Stimulated activated CD8-positive, alpha-beta memory T cell treated with anti-CD3 and anti-CD28 coated beads, Interleukin-7, amount 100 ng/mL, for 48 hours (primary cell): ENCODE measurements around the gene PACSIN1.

Experiments used
- DNase-seq, 2 donors: peaks; one replicate each; pipeline ENCODE4 v3.0.0-alpha.2; 2020; ENCODE audit warnings: low read depth in 1 of 2; ENCODE audit errors: extremely low read depth in 1 of 2

Gene PACSIN1

DNA sequence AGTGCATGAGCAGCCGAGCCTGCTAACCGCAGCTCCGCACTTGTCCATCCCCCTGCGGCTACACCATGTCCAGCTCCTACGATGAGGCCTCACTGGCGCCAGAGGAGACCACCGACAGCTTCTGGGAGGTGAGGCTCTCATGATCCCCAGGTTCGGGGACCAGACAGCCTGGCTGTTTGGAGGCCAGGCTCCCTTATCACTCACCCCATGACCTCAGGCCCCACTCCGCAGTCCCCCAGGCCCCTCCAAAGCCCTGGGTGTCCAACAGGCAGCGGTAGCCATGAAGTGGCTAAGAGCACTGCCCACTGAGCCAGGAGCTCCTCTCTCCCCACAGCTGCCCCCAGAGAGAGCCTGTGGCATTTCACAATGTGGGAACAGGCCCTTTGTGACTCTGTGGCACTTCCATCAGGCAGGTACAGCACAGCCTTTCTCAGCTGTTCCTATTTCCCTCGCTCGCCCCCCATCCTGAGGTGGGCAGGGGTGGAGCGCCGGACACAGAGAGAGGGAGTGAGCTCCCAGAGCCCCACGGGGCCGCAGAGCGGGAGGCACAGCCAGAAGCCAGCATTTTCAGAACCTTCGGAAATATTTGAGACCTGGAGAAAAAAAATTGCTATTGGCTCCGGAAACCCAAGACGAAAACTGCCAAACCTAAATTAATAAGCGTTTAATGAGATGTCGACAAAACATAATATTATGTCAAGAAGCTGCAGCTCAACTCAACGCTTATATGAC, 60.5 kb downstream of the PACSIN1 start:
- no peak for DNase-seq

DNA sequence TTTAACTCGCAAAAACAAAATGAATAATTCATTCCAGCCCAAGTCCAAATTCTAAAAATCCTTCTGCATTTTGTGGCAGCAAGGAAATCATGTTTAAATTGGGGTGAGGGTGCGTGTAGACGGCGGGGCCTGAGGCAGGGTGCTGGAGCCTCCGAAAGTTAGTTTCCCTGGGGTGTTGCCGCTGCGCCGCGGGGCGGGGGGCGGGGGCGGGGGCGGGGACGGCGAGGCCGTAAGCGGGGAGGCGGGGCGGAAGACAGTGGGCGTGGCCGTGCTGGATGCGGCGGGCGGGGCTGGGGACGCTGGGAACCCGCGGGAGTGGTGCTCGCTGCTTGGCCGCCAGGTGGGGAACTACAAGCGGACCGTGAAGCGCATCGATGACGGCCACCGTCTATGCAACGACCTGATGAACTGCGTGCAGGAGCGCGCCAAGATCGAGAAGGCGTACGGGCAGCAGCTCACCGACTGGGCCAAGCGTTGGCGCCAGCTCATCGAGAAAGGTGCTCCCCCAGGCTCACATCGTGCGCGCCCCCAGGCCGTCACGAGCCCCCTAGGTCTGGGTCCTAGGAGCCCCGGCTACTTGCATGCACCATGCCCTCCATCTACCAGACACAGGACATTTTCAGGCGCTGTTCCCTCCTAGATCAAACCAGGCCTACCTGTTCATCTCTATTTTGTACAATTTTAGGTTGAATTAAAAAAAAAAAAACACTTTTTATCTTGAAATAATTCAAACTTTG, 61.3 kb downstream of the PACSIN1 start:
- DNase-seq, result peak; percentile 87 to 93

GRCh38 chr6:34527751-34528670, 62.1 kb downstream of the PACSIN1 start:
- no peak for DNase-seq

GRCh38 chr6:34528996-34529664, 63.3 kb downstream of the PACSIN1 start:
- DNase-seq, result no peak

- no peak for DNase-seq
These were observed 63.9 kb downstream of the PACSIN1 start for GRCh38 chr6:34529665-34530327.

DNA sequence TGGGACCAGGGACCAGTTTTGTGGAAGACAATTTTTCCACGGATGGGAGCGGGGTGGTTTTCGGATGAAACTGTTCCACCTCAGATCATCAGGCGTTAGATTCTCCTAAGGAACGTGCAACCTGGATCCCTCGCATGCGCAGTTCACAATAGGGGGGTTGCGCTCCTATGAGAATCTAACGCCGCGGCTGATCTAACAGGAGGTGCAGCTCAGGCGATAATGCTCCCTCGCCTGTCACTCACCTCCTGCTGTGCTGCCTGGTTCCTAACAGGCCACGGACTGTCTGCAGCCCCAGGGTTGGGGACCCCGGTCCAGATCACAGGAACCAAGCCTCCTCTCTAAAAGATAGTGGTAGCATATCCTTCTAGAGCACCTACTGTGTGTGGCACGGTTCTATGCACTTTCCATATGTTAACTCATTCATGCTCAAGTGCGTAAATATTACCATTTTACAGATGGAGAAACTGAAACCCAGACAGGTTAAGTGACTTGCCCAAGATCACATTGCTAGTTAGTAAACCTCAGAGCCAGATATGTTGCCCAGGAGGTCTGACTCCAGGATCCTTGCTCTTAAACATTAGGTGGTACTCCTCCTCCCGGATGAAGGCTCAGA, 65.0 kb downstream of the PACSIN1 start:
- no peak for DNase-seq

- DNase-seq, result no peak
These were observed 65.8 kb downstream of the PACSIN1 start for GRCh38 chr6:34531580-34532201.

- no peak for DNase-seq
These were observed 66.4 kb downstream of the PACSIN1 start for GRCh38 chr6:34532230-34532629.

- no peak for DNase-seq
These were observed 68.3 kb downstream of the PACSIN1 start for GRCh38 chr6:34534146-34534545.

- no peak for DNase-seq
These were observed 68.8 kb downstream of the PACSIN1 start for GRCh38 chr6:34534656-34535055.

- DNase-seq, result no peak
These were observed 69.3 kb downstream of the PACSIN1 start for GRCh38 chr6:34535199-34535598.

DNA sequence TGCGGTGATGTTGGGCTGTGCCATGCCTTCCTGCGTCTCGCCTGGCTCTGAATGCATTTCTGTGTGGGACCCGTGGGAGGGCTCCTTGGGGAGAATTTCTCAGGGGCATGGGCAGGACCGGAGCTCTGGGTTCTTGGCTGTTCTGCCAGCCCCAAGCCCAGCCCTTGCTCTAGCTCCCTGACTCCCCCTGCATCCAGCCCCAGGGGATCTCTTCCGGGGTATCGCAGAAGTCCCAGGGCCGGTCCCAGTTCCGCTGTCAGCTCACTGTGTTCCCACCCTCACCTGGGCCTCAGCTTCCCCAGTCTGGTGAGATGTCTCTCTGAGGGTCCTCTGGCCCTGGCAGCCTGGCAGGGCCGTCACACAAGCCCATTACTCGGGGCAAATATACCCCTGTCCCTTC, 69.8 kb downstream of the PACSIN1 start:
- DNase-seq, result no peak

- DNase-seq, result no peak
These were observed 70.5 kb downstream of the PACSIN1 start for GRCh38 chr6:34536251-34536958.

DNA sequence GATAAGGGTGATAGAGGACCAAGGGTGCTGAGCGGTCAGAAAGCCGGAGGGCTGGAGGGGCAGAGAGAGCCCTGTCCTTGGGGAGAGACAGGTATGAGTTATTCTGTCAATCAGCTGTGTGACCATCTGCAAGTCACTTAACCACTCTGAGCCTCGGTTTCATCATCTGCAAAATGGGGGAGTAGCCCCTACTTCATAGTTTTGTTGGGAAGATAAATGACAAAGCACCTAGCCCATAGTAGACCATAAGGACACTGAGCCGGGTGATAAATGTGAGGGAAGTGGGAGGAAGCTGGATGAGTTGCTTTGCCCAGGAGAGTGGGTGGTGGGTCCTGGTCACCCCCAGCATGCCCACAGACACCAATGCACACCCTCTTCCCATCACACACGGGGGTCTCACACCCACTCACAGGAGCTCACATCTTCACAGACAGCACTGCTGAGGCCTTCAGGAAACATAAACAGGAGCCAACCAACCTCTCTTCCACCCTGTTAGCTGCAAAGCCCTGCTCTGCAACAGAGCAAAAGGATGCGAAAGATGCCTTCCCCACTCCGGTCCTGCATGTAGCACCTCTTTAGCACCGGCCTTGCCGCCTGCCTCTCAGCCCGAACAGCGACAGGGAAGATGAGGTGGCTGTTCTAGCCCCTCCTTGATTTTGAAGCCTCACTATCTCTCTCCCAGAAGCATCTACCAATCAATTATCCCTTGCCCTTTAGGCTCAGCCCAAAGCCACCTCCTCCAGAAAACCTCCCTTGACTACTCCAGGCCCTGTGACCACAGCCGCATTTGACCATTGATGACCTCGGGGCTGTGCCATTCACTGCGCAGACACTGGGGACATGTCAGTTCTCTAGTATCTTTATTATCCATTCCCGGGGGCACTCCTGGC, 71.3 kb downstream of the PACSIN1 start:
- no peak for DNase-seq

DNA sequence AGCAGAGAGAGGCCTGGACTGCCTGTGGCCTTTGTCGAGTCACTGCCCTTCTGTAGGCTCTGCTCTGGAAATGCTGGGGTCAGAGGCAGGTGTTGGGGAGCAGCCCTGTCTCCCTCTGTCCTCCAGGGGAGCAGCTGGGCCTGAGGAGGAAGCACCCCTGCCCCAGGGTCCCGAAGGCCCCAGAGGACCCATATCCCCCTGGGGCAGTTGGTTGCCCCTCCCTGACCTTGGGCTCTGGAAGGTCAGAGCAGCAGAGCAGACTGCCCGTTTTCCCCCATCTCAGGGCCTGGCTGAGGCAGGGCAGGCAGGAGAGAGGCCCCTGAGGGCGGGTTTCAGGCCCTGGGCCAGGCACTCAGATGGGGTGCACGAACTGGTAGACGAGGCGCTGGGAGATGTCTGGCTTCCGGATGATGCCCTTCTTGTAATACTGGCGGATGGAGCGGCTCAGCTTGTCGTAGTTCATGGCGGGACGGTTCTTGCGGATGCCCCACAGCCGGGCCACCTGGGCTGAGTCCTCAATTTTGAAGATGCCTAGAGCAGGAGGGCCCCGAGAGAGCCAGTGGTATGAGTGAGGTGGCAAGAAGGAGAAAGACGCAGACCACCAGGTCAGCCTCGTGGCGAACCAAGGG, 72.2 kb downstream of the PACSIN1 start:
- DNase-seq, result no peak

DNA sequence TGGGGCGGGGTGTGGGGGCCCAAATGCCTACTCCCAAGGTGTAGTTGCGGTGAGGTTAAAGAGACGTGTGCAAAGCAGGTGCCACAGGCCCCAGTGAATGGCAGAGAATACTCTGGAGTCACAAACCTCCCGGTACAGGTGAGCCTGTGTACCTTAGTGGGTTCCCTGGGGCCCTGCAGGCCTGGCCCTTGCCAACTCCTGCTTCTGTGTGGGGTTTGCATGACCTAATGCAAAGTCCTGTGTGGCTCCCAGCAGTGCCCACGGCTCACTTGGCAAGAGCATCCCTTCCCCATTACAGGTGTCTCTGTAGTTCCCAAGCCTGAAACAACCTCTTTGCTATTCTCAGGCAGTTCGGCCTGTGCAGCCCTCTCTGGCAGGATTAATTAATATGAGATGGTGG, 72.7 kb downstream of the PACSIN1 start:
- DNase-seq, result no peak

DNA sequence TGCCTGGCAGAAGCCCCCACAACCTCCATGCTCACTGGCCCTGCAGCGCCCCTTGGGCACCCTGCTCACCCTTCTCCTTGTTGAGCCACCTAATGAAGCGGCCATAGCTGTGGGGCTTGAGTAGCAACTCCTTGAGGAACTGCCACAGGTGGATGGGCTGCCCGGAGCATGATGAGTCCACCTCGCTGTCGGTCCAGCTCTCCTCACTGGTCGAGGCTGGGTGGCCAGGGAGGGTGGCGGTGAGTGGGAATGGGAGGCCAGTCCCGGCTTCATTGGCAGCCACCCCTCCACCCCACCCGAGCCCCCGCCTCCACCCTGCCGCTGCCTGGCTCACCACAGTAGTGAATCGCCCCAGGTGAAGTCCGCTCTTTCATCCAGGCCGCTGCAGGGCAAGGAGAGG, 73.3 kb downstream of the PACSIN1 start:
- no peak for DNase-seq
